ENCODE data around the gene TM6SF1. TPM values are rescaled to one million over a fixed set of nuclear protein-coding genes. Genes with fewer than 3 reads are reported as not detected.
"Not testable (repeated sequence)": the region's sequence is repeated elsewhere in the genome, so short reads cannot be mapped to it uniquely, and the experiment has no call there.

Gene TM6SF1
- total RNA-seq, 3 donors from 2014 or later (not counting 1 experiment from before 2014, with no cell fraction given), result 10.4 to 15.5 (median 12.6) TPM

DNA sequence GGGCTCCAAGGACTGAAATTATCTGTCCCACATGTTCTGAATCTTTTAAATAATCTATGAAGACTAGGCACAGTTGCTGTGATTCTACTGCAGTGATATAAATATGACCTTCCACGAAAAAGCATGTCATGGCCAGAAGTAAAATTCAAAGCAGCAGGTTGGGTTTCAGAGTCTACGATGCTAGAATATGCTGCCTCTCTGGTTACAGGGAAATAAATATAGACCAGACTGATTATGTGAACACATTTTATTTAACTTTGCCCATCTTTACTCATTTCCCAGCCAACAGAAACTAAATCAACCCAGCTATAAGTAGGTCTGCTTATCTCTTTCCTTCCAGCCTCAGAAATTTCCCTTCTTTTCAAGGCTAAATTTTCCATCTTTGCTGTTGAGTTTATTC, 19.9 kb upstream of the TM6SF1 start:
- DNase-seq (no peak), ATAC-seq (no peak)
- no peak overlapping the region for H3K4me3 ChIP-seq (ENCODE audit: low read length)
- Mint-ChIP-seq H3K36me3 (no peaks in the 10 kb centered on the region), H3K4me1 (peaks cover 4 to 5% of the 10 kb centered on the region in 2 donors), H3K9me3 (no peaks in the 10 kb centered on the region), H3K4me3 (no peak overlapping the region), H3K27me3 (ENCODE audit: low read depth in 2 of 2) (peaks cover 13 to 27% of the 10 kb centered on the region in 2 donors), H3K27ac (no peak overlapping the region)
- H3K27me3 ChIP-seq (ENCODE audit: control insufficient read depth, insufficient read depth, low read length), result no peaks in the 10 kb centered on the region
- H3K9me3 ChIP-seq (ENCODE audit: control insufficient read depth, insufficient read depth, low read length), result no peaks in the 10 kb centered on the region
- intact Hi-C loops (cut with micrococcal nuclease), result no loop called here
- no peaks in the 10 kb centered on the region for H3K4me1 ChIP-seq (ENCODE audit: control insufficient read depth, insufficient read depth, low read length)
- H3K27ac ChIP-seq (ENCODE audit: low read length), result no peak overlapping the region
- 51% methylated on average over 2 of the region's 2 CpGs for WGBS (ENCODE audit: insufficient coverage)
- H3K36me3 ChIP-seq (ENCODE audit: control insufficient read depth, insufficient read depth, low read length), result no peaks in the 10 kb centered on the region
- TF ChIP-seq, protein P1, sequence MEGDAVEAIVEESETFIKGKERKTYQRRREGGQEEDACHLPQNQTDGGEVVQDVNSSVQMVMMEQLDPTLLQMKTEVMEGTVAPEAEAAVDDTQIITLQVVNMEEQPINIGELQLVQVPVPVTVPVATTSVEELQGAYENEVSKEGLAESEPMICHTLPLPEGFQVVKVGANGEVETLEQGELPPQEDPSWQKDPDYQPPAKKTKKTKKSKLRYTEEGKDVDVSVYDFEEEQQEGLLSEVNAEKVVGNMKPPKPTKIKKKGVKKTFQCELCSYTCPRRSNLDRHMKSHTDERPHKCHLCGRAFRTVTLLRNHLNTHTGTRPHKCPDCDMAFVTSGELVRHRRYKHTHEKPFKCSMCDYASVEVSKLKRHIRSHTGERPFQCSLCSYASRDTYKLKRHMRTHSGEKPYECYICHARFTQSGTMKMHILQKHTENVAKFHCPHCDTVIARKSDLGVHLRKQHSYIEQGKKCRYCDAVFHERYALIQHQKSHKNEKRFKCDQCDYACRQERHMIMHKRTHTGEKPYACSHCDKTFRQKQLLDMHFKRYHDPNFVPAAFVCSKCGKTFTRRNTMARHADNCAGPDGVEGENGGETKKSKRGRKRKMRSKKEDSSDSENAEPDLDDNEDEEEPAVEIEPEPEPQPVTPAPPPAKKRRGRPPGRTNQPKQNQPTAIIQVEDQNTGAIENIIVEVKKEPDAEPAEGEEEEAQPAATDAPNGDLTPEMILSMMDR (IDR thresholded peaks at IDR 0.05), result no peak

DNA sequence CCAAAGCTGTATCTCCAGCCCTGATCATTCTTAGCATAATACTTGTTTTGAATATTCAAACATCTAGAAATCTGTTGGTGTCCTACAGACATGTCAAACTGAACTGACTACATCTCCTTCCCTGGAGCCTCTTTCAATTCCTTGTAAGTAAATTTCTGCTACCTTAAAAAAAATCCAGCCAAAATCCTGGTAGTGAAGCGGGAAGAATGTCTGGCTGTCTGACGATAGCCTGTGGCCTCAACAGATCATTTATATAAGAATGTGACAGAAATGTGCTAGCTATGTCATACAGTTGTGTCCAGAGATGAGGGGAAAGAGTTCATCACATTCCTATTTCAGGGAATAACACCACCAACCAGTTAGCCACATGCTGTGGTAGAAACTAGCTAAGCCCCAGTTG, 18.6 kb upstream of the TM6SF1 start:
- H3K4me3 Mint-ChIP-seq, result no peak overlapping the region
- no peaks in the 10 kb centered on the region for H3K4me1 ChIP-seq (ENCODE audit: control insufficient read depth, insufficient read depth, low read length)
- ATAC-seq, result no peak

DNA sequence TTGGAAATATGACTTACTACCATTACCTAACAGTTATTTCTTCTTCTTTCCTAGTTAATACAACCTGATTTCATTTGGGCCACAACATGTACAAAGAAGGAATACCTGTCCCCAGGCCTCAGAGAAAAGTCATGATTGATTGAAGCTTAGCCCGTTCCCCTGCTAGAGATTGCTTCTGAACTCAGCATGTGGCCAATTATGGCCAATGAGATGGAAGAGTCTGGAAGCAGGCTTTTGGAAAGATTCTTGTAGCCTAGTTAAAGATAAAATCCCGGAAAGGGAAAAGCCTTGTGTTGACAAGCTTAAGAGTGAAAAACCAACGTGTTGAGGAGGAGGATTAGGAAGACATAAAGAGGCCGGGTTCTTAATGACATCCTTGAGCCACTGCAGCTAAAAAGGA, 17.0 kb upstream of the TM6SF1 start:
- intact Hi-C loops (cut with micrococcal nuclease), result no loop called here
- H3K27me3 ChIP-seq (ENCODE audit: control insufficient read depth, insufficient read depth, low read length), result no peaks in the 10 kb centered on the region
- WGBS (ENCODE audit: insufficient coverage), result 79% methylated on average over 4 of the region's 4 CpGs
- ATAC-seq, result no peak
- Mint-ChIP-seq H3K4me1 (peaks cover 4 to 5% of the 10 kb centered on the region in 2 donors), H3K4me3 (no peak overlapping the region), H3K9me3 (no peaks in the 10 kb centered on the region), H3K36me3 (no peaks in the 10 kb centered on the region), H3K27me3 (ENCODE audit: low read depth in 2 of 2) (peaks cover 13 to 28% of the 10 kb centered on the region in 2 donors), H3K27ac (no peak overlapping the region)
- H3K27ac ChIP-seq (ENCODE audit: low read length), result no peak overlapping the region
- DNase-seq, result no peak
- TF ChIP-seq, protein P1 (IDR thresholded peaks at IDR 0.05), result no peak
- H3K4me1 ChIP-seq (ENCODE audit: control insufficient read depth, insufficient read depth, low read length), result no peaks in the 10 kb centered on the region
- H3K4me3 ChIP-seq (ENCODE audit: low read length), result no peak overlapping the region
- H3K9me3 ChIP-seq (ENCODE audit: control insufficient read depth, insufficient read depth, low read length), result no peaks in the 10 kb centered on the region
- H3K36me3 ChIP-seq (ENCODE audit: control insufficient read depth, insufficient read depth, low read length), result no peaks in the 10 kb centered on the region

More for the DNA sequence above, 18.6 kb upstream of the TM6SF1 start:
- Histone ChIP-seq H3K27ac (ENCODE audit: low read length) (no peak overlapping the region), H3K4me3 (ENCODE audit: low read length) (no peak overlapping the region), H3K36me3 (ENCODE audit: control insufficient read depth, insufficient read depth, low read length) (no peaks in the 10 kb centered on the region), H3K9me3 (ENCODE audit: control insufficient read depth, insufficient read depth, low read length) (no peaks in the 10 kb centered on the region), H3K27me3 (ENCODE audit: control insufficient read depth, insufficient read depth, low read length) (no peaks in the 10 kb centered on the region)
- Mint-ChIP-seq H3K27me3 (ENCODE audit: low read depth in 2 of 2) (peaks cover 11 to 27% of the 10 kb centered on the region in 2 donors), H3K36me3 (no peaks in the 10 kb centered on the region), H3K27ac (no peak overlapping the region), H3K4me1 (peaks cover 4 to 5% of the 10 kb centered on the region in 2 donors), H3K9me3 (no peaks in the 10 kb centered on the region)
- TF ChIP-seq, protein P1 (IDR thresholded peaks at IDR 0.05), result no peak
- intact Hi-C loops (cut with micrococcal nuclease), result no loop called here
- DNase-seq, result no peak
- 94% methylated on average over 2 of the region's 2 CpGs for WGBS (ENCODE audit: insufficient coverage)

DNA sequence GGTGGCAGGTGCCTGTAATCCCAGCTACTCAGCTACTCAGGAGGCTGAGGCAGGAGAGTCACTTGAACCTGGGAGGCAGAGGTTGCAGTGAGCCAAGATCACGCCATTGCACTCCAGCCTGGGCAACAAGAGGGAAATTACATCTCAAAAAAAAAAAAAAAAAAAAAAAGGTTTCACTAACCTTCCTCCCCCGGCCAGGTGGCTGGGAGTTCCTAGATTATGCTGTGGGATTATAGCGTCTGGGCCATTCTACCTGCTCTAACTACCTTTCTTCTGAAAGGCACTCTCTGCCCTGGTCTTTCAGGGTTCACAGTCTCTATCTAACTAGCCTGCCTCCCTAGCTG, 15.5 kb upstream of the TM6SF1 start:
- H3K27me3 Mint-ChIP-seq (ENCODE audit: low read depth in 2 of 2), result peaks cover 14 to 27% of the 10 kb centered on the region in 2 donors
- H3K36me3 ChIP-seq (ENCODE audit: control insufficient read depth, insufficient read depth, low read length); H3K4me3 Mint-ChIP-seq; ATAC-seq; H3K27ac Mint-ChIP-seq; H3K27ac ChIP-seq (ENCODE audit: low read length); intact Hi-C loops (cut with micrococcal nuclease); H3K9me3 ChIP-seq (ENCODE audit: control insufficient read depth, insufficient read depth, low read length); H3K9me3 Mint-ChIP-seq; DNase-seq; H3K4me1 Mint-ChIP-seq; H3K4me1 ChIP-seq (ENCODE audit: control insufficient read depth, insufficient read depth, low read length); H3K4me3 ChIP-seq (ENCODE audit: low read length); H3K36me3 Mint-ChIP-seq; H3K27me3 ChIP-seq (ENCODE audit: control insufficient read depth, insufficient read depth, low read length): not testable (repeated sequence)
- 82% methylated on average over 3 of the region's 3 CpGs for WGBS (ENCODE audit: insufficient coverage)
